Stimulated activated CD4-positive, alpha-beta T cell treated with anti-CD3 and anti-CD28 coated beads, TNF-alpha, amount 100 ng/mL, for 1 hour (primary cell): ENCODE results near the gene ITGB3.
"Not testable (repeated sequence)": the region's sequence is repeated elsewhere in the genome, so short reads cannot be mapped to it uniquely, and the experiment has no call there.

ENCODE experiments used
- DNase-seq, 3 donors: peaks; one replicate each; pipeline ENCODE4 v3.0.0-alpha.2; 2020; ENCODE audit warnings: low read depth in 3 of 3, low spot score in 1 of 3

Gene ITGB3

DNA sequence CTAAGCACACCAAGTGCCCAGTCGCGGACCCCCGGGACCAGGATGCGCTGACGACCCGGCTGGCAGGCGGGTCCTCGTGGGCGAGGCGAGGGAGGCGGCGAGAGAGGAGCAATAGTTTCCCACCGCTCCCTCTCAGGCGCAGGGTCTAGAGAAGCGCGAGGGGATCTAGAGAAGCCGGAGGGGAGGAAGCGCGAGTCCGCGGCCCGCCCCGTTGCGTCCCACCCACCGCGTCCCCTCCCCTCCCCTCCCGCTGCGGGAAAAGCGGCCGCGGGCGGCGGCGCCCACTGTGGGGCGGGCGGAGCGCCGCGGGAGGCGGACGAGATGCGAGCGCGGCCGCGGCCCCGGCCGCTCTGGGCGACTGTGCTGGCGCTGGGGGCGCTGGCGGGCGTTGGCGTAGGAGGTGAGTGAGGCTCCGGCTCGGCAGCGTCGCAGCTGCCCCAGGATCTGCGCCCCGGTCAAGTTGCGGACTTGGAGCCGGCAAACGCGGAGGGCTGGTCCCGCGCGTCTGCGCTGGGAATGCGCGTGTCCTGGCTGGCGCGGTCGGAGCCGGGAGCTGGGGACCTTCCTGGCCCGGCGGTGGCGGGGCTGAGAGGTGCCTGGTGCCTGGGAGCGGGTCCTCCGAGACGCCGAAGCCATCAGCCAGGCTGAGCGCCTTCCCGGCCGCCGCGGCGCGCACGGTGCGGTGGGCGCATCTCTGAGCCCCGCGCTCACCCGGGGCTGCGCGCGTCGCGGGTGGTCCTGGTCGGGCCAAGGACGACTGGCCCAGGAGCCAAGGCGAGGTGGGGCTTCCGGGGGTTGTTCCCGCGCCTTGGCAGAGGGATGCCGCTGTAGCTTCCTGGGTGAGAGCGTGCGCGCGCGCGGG is at the start of gene ITGB3:
TSS of gene ITGB3 (plus strand) at position 287 of the 862 bp plus-strand sequence. CDS start at position 322, 35 bp downstream.
- peak; percentile 19 to 38 (median 37) for DNase-seq

DNA sequence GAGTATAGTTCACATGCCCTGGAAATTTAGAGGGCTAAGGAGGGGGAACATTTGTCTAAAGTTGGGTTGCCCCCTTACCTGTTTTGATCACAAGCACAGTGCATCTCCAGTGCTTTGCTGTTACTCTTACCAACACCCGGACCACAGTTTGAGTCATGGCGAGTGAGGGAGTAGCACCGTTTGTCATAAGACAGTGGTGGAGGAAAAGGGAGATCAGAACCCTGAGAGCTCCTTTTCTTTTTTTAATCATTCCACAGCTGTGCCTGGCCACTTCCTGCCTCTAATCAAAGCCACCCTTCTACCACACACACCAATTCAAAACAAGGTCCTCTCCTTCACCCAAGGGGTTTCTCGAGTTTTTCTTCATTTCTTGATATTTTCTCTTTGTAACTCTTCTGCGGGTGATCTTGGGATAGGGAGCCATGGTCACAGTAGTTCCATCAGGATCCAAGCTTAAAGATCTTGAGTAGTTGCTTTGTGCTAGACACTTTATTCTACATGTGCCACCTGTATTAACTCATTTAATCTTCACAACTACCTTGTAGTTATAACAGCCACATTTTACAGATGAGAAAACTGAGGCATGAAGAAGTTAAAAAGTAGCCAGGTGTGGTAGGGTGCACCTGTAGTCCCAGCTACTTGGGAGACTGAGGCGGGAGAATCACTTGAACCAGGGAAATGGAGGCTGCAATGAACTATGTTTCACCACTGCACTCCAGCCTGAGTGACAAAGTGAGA is 49.5 kb upstream of the ITGB3 start:
- DNase-seq, result no peak

DNA sequence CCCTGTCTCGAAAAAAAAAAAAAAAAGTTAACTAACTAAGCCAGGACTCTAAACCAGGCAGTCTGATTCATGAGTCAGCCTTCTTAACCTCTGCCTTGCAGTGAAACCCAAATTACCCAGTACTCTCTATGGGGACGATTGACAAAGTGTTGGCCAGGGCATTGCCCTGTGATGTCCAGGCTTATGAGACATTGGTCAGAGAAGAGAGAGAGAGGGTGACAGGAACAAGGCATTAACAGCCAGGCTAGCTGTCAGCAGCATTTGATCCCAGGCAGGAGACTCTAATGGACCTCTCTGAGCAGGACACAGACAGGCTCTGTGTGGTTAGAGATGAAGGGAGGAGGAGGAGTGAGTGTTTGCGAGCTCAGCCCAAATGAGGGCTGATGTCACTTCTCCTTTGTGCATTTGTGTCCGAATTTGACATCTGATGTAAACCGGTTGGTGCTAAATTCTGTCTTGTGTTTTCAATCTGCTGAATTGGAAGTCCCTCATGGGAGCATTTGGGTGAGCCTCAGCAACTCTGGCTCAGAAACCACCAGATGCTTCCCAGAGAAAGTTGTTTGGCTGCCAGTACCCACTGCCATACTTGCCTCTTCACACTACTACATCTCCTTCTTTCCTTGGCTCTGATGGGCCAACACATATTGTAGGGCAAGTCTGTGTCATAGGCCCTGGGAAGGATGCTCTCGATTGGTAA is 48.8 kb upstream of the ITGB3 start:
- DNase-seq, result no peak

DNA sequence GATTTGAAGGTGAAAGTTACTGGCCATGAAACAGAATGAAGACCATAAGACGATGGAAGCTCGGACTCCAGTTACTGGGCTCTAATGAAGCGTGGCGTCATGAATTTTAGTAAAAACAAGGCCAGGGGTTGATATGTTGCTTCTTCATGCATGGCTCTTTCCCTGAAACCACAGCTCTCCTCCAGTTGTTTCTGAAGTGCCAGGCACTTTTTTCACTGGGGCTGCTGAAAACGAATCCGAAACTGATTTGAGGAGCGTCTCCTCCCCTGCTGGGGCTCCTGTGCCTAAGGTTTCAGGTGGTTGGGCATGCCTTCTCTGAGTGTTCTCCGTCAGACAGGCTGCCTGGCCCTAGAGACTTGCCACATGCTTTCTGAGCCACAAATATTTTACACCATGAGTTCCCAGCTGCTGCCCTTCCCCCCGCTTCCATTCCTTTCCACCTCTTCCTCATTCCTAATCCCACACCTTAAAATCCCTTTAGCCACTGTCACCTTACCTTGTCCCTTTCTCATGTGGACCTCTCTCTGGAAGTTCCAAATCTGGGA is 48.1 kb upstream of the ITGB3 start:
- DNase-seq, result peak in 2 of 3 donors; percentile 15 to 27

DNA sequence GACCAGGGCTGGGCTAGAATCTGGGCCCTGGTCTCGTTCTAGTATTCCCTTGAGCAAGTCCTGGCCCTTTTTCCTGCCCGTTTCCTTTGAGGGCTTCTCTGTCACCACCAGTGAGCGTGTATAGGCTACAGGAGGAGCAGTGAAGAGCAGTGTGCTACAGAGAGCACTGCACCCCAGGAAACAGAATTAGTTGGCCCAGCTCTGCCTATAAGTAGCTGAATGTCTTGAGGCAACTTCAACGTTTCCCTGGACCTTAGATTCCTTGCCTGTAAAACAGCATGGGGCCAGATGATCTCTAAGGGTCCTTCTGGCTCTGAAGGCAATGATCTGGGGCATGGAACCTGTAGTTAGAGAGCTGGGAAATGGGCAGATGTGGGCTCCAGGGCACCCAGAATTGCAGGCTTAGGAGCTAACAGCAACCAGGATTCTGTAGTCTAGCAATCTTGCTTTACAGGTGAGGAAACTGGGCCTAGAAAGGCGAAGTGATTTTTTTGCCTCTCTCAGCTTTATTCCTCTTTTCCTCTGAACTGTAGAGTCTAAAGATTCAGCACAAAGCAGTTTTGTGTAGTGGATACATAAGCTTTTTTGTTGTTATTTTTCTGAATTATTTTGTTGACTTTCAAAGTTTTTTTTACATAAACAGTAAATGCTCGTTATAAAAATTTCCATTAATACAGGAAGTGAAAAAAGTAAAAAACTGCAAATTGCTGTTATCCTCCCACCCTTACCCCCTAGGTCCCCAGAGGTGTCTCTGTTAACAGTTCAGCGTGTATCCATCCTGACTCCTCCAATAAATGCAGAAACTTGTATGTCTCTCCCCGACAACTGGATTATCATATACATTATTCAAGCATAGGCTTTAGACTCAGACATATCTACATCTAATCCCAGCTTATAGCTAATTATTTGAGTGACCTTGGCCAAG is 46.2 kb upstream of the ITGB3 start:
- no peak for DNase-seq

DNA sequence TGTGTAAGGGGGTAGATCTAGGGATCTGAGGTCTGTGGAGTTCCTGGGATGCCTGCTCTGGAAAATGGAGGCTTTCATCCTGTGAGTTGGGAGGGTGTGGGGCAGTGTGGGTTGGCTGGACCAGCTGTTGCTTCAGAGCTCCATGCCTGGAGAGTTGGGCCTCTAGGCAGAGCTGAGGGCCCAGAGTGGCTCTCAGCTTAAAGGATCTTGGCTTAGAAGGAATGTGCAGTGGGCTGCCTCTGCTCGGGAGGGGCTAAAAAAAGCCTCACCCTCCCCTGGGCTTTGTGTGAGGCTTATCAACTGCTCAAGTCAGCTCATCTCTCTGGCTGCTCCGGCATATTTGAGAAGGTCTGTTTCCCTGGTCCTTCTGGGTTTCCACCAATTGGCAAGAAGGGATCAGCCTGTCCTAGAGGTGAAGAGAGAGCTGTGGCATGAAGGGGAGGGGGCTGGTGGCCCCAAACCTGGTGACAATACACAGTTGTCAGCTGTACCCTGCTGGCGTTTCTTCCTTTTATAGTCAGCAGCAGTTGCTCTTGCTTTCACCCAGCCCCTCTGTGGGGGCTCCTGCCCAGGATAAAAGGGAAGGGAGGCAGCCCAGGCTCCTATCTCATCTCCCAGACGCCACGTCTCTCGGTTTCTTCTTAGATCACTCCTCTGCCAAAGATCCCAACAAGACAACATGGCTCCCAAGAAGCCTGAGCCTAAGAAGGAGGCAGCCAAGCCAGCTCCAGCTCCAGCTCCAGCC is 44.7 kb upstream of the ITGB3 start, which contains the start of gene MYL4:
TSS of gene MYL4 (plus strand) at position 605 of the 745 bp plus-strand sequence. CDS start at position 680, 75 bp downstream.
- DNase-seq, result no peak

DNA sequence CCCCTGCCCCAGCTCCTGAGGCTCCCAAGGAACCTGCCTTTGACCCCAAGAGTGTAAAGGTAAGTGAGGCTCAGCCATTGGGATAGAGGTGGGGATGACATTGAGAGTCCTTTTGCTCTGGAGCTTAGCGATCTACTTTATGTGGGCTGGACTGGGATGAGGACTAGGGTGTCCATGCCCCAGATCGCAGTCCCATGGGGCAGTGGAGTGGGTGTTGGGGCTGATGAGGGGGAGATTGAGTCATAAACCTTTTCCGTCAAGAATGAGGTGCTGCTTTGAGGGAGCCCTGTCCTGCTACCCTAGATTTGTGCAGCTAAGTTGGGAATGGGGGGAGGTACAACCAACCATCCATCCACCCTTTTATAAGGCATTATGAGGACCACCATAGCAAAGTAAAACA is 44.1 kb upstream of the ITGB3 start:
- DNase-seq, result no peak

DNA sequence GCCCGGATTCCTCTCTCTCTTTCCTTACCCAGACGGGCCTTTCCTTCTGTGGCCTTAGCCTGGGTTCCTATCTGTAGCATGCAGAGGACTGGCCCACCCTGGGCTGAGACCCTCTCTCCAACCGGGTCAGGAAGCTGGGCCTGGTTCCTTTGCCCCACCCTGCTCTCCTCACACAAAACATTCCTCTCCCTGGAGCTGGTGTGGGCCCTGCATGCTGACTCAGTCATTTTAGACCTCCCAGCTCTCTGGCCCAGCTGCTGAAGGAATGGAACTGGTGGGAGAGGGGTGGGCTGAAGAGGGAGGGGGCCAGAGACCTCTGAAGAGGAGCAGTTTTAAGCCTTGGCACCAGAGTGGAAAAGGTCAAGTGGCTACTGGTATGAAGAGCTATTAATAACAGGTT is 43.5 kb upstream of the ITGB3 start:
- no peak for DNase-seq

DNA sequence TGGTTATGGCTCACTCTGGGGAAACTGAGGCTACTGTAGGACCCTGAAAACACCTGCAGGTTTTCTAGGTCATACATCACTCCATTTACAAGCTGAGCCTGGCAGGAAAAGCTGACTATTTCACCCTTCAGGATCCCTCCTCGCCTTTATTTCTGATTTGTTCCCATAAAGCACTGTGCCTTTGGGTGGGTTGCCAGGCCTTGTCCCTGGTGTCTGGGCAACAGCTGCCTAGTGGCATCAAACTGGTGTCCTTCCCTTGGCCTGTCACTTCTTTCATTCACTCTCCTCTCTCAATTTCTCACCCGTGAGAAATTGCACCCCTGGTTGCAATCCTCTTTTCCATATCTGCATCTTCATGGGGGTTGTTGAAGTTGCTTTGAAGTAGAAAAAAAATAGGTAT is 42.8 kb upstream of the ITGB3 start:
- DNase-seq, result no peak

DNA sequence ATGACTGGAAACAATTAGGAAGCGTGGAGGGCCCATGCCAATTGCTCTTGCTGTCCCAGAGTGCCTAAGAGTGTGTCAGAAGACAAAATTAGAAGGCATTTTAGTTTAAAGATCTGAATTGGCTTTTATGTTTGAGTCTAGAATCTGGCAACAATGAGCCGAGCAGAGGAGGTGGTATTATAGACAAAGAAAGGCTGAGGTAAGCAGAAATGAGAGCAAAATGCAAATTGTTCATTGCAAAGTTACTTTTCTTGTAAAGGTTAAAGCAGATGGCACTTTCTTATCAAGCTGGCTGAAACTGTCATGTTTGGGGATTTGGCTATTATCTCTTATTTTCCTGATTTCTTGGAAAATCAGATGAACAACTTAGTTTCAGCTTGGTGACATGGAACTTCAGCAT is 41.2 kb upstream of the ITGB3 start:
- DNase-seq, result no peak

DNA sequence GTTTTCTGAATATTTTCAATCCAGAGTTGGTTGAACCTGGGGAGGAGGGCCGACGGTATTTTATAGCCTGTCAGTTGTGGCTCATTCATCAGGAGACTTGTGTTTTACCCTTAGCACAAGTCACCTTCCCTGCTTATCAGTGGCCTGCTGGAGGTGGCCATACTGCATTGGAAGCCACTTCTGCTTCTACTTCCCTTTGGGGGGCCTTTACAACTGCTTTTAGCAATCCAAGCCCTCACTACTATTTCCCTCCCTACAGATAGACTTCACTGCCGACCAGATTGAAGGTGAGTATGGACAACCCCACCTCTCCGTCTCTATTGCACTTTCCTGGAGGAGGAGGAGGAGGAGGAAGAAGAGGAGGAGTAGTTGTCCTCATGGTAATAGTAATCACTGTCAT is 40.1 kb upstream of the ITGB3 start:
- DNase-seq, result no peak

DNA sequence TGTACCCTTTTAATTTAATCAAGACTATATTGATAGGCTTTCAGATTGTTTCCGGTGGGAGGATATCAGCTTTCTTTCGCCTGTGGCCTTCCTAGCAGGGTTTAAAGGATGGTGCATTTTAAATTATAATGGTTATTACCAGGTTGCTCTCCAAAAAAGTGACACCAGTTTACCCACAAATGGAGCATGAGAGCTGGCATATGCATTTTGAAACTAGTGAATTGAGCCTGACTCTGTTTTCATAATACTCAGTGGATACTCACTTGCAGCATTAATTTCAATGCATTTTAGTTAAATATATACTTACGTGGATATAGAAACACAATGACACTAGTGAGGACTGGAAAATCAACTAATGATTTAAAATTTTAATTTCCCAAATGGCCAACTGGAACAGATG is 38.7 kb upstream of the ITGB3 start:
- DNase-seq, result no peak

DNA sequence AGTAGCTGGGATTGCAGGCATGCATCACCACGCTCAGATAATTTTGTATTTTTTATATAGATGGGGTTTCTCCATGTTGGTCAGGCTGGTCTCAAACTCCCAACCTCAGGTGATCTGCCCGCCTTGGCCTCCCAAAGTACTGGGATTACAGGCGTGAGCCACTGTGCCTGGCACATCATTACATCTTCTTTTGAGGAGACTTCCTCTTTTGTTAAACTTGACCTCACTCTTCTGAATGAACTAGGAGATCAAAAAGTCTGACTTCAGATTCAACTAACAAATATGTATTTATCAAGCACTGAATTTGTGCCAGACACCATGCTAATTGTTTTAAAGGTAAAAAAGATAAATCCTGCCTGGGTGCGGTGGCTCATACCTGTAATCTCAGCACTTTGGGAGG is 36.8 kb upstream of the ITGB3 start:
- not testable (repeated sequence) for DNase-seq

DNA sequence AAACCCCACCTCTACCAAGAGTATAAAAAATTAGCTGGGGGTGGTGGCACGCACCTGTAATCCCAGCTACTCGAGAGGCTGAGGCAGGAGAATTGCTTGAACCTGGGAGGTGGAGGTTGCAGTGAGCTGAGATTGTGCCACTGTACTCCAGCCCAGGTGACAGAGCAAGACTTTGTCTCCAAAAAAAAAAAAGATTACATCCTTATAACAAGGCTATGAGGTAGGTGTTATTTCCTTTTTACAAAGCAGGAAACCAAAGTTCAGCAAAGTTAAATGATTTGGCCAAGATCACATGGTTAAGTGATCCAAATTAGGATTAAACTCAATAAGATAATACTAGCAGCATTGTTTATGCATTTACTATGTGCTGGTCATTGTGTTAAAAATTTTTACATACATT is 36.3 kb upstream of the ITGB3 start:
- DNase-seq, result not testable (repeated sequence)

DNA sequence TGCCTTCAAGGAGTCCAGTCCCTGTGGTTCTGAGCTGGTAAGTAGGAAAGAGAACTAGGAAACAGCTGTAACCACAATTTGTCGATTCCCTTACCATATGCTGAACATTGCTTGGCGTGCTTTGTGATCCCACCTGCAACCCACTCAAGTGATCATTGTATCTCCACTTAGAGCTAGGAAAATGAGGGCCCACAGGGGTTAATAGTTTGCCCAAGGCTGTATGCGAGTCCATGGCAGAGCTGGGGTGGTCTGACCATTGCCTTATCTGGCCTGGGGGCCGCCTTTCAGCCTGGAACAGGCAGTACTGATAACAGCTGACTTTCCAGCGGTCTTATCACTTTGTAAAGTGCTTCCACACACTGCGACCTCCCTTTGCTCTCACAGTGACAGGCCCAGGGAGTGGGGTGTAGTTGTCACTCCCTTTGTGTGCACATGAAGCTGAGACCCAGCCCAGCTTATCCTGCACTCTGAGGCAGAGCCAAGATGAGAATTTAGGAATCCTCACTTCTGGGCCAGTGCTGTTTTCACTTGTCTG is 34.7 kb upstream of the ITGB3 start:
- no peak for DNase-seq

DNA sequence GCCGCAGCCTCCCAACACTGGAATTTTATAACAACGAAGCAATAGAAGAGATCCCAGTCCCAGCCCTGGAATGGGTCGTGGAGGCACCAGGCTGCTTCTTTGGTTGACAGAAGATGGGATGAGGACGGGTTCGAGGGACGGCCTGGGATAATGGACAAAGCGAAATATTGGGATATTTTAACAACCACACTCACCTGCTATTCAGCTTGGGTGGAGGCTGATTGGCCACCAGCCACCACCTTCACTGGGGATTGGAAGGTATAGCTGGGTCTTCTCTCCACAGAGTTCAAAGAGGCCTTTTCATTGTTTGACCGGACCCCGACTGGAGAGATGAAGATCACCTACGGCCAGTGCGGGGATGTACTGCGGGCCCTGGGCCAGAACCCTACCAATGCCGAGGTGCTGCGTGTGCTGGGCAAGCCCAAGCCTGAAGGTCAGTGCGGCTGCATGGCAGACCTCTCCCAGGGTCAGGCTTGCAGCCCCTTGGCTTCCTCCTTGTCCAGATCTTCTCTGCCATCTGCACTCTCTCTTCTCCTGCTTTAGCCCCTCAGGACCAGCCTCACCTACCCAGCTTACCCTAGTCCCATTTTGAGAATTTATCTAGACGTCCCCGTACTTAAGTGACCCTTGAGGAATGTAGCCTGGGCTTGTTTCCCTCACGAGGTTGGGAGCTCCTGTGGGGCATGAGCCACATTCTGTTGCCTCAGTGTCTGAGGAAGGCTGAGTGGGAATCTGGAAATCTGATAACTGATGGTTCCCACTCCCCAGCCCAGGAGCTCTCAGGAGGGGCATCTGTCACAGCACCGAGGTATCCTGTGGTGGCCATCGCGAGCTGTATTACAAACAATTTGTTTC is 33.8 kb upstream of the ITGB3 start:
- no peak for DNase-seq

DNA sequence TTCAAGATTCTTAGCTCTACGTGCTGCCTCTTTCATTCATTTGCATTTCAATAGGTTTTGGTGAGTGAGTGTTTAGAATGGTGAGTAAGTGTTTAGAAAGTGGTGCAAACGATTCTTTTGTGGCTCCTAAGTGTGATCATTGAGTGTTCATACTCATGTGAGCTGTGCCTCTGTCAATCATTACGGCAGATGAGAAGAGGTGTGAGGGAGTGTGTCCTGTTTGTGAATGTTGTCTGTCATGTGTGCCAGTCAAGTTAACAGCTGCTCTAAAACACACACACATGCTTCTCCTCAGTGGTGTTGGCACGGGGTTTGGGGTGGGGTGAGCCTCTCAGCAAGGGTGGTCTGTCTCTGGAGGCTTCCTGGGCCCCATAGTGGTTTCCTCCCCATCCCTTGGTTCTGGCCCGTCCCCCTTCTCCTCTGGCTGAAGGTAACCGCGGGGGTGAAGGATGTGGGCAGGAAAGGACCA is 33.1 kb upstream of the ITGB3 start:
- DNase-seq, result no peak

DNA sequence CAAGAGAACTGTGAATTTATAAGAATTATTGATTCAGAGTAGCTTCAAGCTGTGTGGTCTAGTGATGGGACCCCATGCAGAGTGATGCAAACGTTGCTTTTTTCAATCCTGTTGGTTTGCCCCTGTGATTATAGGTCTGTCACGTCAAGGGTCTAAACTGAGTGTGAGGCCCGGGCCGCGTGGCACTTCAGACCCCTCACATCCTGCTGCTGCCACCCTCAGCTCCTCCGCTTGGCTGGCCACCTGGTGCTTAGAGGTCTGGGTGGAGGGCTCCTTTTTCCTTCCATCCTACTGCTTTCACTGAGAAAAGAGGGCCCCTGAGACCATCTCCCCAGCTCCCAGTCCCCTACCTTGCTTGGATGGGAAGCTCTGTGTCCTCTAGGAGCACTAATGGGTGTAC is 32.5 kb upstream of the ITGB3 start:
- no peak for DNase-seq
